Stimulated activated effector memory CD8-positive, alpha-beta T cell treated with anti-CD3 and anti-CD28 coated beads, Interleukin-12 subunit alpha, Interleukin-12 subunit beta, amount 100 ng/mL, for 72 hours (primary cell): ENCODE results near the gene GTPBP4.
A peak's percentile ranks its signal among the peaks of the same experiment; 100 is the strongest.

Experiments
- ATAC-seq: fragments of 150-1000 bp; cut with Tn5 transposase; 2 replicates; pipeline ENCODE4 v1.10.0; 2021
- DNase-seq, 2 donors: peaks; one replicate each; pipeline ENCODE4 v3.0.0; 2021 to 2022; ENCODE audit warnings: low spot score in 2 of 2
- H3K27ac Mint-ChIP-seq: one replicate; pipeline ENCODE4 v1.8.0; 2022; ENCODE audit warnings: mild to moderate bottlenecking, mixed read lengths
- H3K36me3 Mint-ChIP-seq: one replicate; pipeline ENCODE4 v1.8.0; 2022; ENCODE audit warnings: mild to moderate bottlenecking, mixed read lengths
- H3K4me1 Mint-ChIP-seq: one replicate; pipeline ENCODE4 v1.8.0; 2022; ENCODE audit warnings: mixed read lengths
- H3K4me3 Mint-ChIP-seq: one replicate; pipeline ENCODE4 v1.8.0; 2022; ENCODE audit warnings: mild to moderate bottlenecking, mixed read lengths
- H3K9me3 Mint-ChIP-seq: one replicate; pipeline ENCODE4 v1.8.0; 2022; ENCODE audit warnings: mixed read lengths

Gene GTPBP4

GRCh38 chr10:1045415-1045814 is 57.2 kb downstream of the GTPBP4 start:
- Mint-ChIP-seq H3K9me3 (no peaks in the 10 kb centered on the region), H3K4me3 (peak overlapping the region; percentile 70), H3K4me1 (peaks cover 41% of the 10 kb centered on the region), H3K27ac (peak overlapping the region; percentile 93), H3K36me3 (peaks cover 88% of the 10 kb centered on the region)
- no peak for DNase-seq
- no peak for ATAC-seq

- Mint-ChIP-seq H3K36me3 (peaks cover 88% of the 10 kb centered on the region), H3K4me1 (peaks cover 50% of the 10 kb centered on the region), H3K4me3 (peak overlapping the region; percentile 93), H3K9me3 (no peaks in the 10 kb centered on the region), H3K27ac (peak overlapping the region; percentile 97)
- ATAC-seq (no peak), DNase-seq (no peak)
Observed at GRCh38 chr10:1047937-1048336, 59.7 kb downstream of the GTPBP4 start.

GRCh38 chr10:1048349-1048731 is 60.1 kb downstream of the GTPBP4 start:
- DNase-seq: no peak
- H3K36me3 Mint-ChIP-seq: peaks cover 88% of the 10 kb centered on the region

GRCh38 chr10:1048732-1049424 is 60.6 kb downstream of the GTPBP4 start, which contains the start of gene IDI1:
Gene IDI1, minus strand, starts transcription at chr10:1049119. Its CDS starts 116 bp downstream, at chr10:1049003.
- ATAC-seq: peak; percentile 91
- Mint-ChIP-seq H3K36me3 (peaks cover 88% of the 10 kb centered on the region), H3K4me3 (peak within 1 kb of the TSS; percentile 93), H3K4me1 (peaks cover 51% of the 10 kb centered on the region), H3K27ac (peak within 1 kb of the TSS; percentile 97), H3K9me3 (no peaks in the 10 kb centered on the region)
- peak; percentile 93 to 98 for DNase-seq

More at GRCh38 chr10:1048349-1048731, 60.1 kb downstream of the GTPBP4 start:
- Mint-ChIP-seq H3K4me3 (peak overlapping the region; percentile 93), H3K27ac (peak overlapping the region; percentile 97), H3K4me1 (peaks cover 51% of the 10 kb centered on the region), H3K9me3 (no peaks in the 10 kb centered on the region)
- ATAC-seq: peak; percentile 49

GRCh38 chr10:1049425-1049958 is 61.3 kb downstream of the GTPBP4 start:
- peak overlapping the region; percentile 93 for H3K4me3 Mint-ChIP-seq
- no peaks in the 10 kb centered on the region for H3K9me3 Mint-ChIP-seq
- H3K36me3 Mint-ChIP-seq: peaks cover 88% of the 10 kb centered on the region
- H3K27ac Mint-ChIP-seq: peak overlapping the region; percentile 97
- ATAC-seq (no peak), DNase-seq (no peak)
- peaks cover 51% of the 10 kb centered on the region for H3K4me1 Mint-ChIP-seq

- H3K27ac Mint-ChIP-seq: peak overlapping the region; percentile 97
- no peak for DNase-seq
- H3K9me3 Mint-ChIP-seq: no peaks in the 10 kb centered on the region
- ATAC-seq: no peak
- peak overlapping the region; percentile 93 for H3K4me3 Mint-ChIP-seq
- peaks cover 87% of the 10 kb centered on the region for H3K36me3 Mint-ChIP-seq
- H3K4me1 Mint-ChIP-seq: peaks cover 51% of the 10 kb centered on the region
Observed at GRCh38 chr10:1050145-1050544, 61.9 kb downstream of the GTPBP4 start.

- ATAC-seq: no peak
- Mint-ChIP-seq H3K27ac (peak overlapping the region; percentile 97), H3K9me3 (no peaks in the 10 kb centered on the region), H3K4me3 (peak overlapping the region; percentile 93), H3K36me3 (peaks cover 84% of the 10 kb centered on the region), H3K4me1 (peaks cover 51% of the 10 kb centered on the region)
- DNase-seq: no peak
Observed at GRCh38 chr10:1050554-1050953, 62.3 kb downstream of the GTPBP4 start.

- H3K4me1 Mint-ChIP-seq: peaks cover 50% of the 10 kb centered on the region
- peaks cover 84% of the 10 kb centered on the region for H3K36me3 Mint-ChIP-seq
- DNase-seq: no peak
- H3K4me3 Mint-ChIP-seq: peak overlapping the region; percentile 95
- no peaks in the 10 kb centered on the region for H3K9me3 Mint-ChIP-seq
- ATAC-seq: no peak
- H3K27ac Mint-ChIP-seq: peak overlapping the region; percentile 95
Observed at GRCh38 chr10:1054684-1055083, 66.5 kb downstream of the GTPBP4 start.

GRCh38 chr10:1056326-1057105 is 68.3 kb downstream of the GTPBP4 start, which contains the start of gene WDR37:
Gene WDR37, plus strand, starts transcription at chr10:1056385. Its CDS starts 15,771 bp downstream, at chr10:1072156.
- Mint-ChIP-seq H3K9me3 (no peaks in the 10 kb centered on the region), H3K4me3 (peak within 1 kb of the TSS; percentile 95), H3K27ac (peak within 1 kb of the TSS; percentile 95), H3K36me3 (peaks cover 69% of the 10 kb centered on the region), H3K4me1 (peaks cover 69% of the 10 kb centered on the region)
- DNase-seq: peak; percentile 79 to 94
- peak; percentile 97 for ATAC-seq

- no peak for ATAC-seq
- Mint-ChIP-seq H3K27ac (peak overlapping the region; percentile 95), H3K4me3 (peak overlapping the region; percentile 95), H3K36me3 (peaks cover 62% of the 10 kb centered on the region), H3K9me3 (no peaks in the 10 kb centered on the region), H3K4me1 (peaks cover 74% of the 10 kb centered on the region)
- no peak for DNase-seq
Observed at GRCh38 chr10:1057106-1057657, 68.9 kb downstream of the GTPBP4 start.

- H3K36me3 Mint-ChIP-seq: peaks cover 54% of the 10 kb centered on the region
- peak overlapping the region; percentile 95 for H3K27ac Mint-ChIP-seq
- peak overlapping the region; percentile 95 for H3K4me3 Mint-ChIP-seq
- no peak for DNase-seq
- H3K4me1 Mint-ChIP-seq: peaks cover 74% of the 10 kb centered on the region
- no peaks in the 10 kb centered on the region for H3K9me3 Mint-ChIP-seq
- no peak for ATAC-seq
Observed at GRCh38 chr10:1058017-1058416, 69.8 kb downstream of the GTPBP4 start.

- Mint-ChIP-seq H3K4me1 (peaks cover 74% of the 10 kb centered on the region), H3K27ac (peak overlapping the region; percentile 61)
- ATAC-seq: no peak
Observed at GRCh38 chr10:1059902-1060301, 71.7 kb downstream of the GTPBP4 start.

GRCh38 chr10:1061930-1062774 is 73.9 kb downstream of the GTPBP4 start:
- Mint-ChIP-seq H3K27ac (peak overlapping the region; percentile 61), H3K4me3 (peak overlapping the region; percentile 65), H3K9me3 (no peaks in the 10 kb centered on the region), H3K36me3 (peaks cover 20% of the 10 kb centered on the region), H3K4me1 (peaks cover 79% of the 10 kb centered on the region)
- DNase-seq (no peak), ATAC-seq (no peak)

More at GRCh38 chr10:1059902-1060301, 71.7 kb downstream of the GTPBP4 start:
- H3K36me3 Mint-ChIP-seq: peaks cover 36% of the 10 kb centered on the region
- no peak overlapping the region for H3K4me3 Mint-ChIP-seq
- no peaks in the 10 kb centered on the region for H3K9me3 Mint-ChIP-seq
- DNase-seq: no peak

GRCh38 chr10:1063232-1063865 is 75.1 kb downstream of the GTPBP4 start:
- peak overlapping the region; percentile 65 for H3K4me3 Mint-ChIP-seq
- DNase-seq: no peak
- H3K36me3 Mint-ChIP-seq: peaks cover 8% of the 10 kb centered on the region
- ATAC-seq: peak; percentile 78
- peaks cover 81% of the 10 kb centered on the region for H3K4me1 Mint-ChIP-seq
- no peaks in the 10 kb centered on the region for H3K9me3 Mint-ChIP-seq
- peak overlapping the region; percentile 61 for H3K27ac Mint-ChIP-seq
